ENCODE results near the gene DVL2.

GRCh38 chr17:7222972-7223292, 11.4 kb downstream of the DVL2 start:
- TF ChIP-seq EZH2 (IDR thresholded peaks at IDR 0.05; ENCODE audit: insufficient read depth, poor library complexity, severe bottlenecking): no peak
- TF ChIP-seq EZH2phosphoT487 (IDR thresholded peaks at IDR 0.05; ENCODE audit: insufficient read depth, low read depth): no peak

Data from GM23248 (cell line).